Brain microvascular endothelial cell (primary cell): ENCODE measurements around the gene IGFBP1.

Source experiments
- DNase-seq: peaks from one replicate; pipeline ENCODE4 v3.0.0-alpha.2; 2020
- H3K27ac ChIP-seq: fragments of 250-450 bp; sonication (Bioruptor Pico); 2 replicates; pipeline ENCODE4 v1.5.1; 2020; ENCODE audit warnings: mild to moderate bottlenecking, moderate library complexity
- H3K27me3 ChIP-seq: fragments of 250-450 bp; sonication (Bioruptor Pico); replicated peaks from 2 replicates; pipeline ENCODE4 v1.5.1; 2020; ENCODE audit warnings: mild to moderate bottlenecking
- H3K36me3 ChIP-seq: fragments of 250-450 bp; sonication (Bioruptor Pico); replicated peaks from 2 replicates; pipeline ENCODE4 v1.5.1; 2020; ENCODE audit warnings: mild to moderate bottlenecking
- H3K4me3 ChIP-seq: 2 replicates; pipeline ENCODE4 v1.5.1; 2011; ENCODE audit warnings: low read depth, mild to moderate bottlenecking, control low read depth, low read length, moderate library complexity
- in situ Hi-C: cut with HindIII; loops from 2 replicates; pipeline ENCODE4 v1.10.0; 2017; ENCODE audit warnings: low sequenced_read_pairs, low pct_ligation_motif_present
- TF ChIP-seq, protein P1 (sequence below): IDR thresholded peaks from 2 replicates; pipeline ENCODE4 v1.5.1; 2011; ENCODE audit warnings: low read depth, mild to moderate bottlenecking, moderate library complexity, low read length, control low read depth, inconsistent platforms; ENCODE audit errors: missing control alignments

IGFBP1 gene

DNA sequence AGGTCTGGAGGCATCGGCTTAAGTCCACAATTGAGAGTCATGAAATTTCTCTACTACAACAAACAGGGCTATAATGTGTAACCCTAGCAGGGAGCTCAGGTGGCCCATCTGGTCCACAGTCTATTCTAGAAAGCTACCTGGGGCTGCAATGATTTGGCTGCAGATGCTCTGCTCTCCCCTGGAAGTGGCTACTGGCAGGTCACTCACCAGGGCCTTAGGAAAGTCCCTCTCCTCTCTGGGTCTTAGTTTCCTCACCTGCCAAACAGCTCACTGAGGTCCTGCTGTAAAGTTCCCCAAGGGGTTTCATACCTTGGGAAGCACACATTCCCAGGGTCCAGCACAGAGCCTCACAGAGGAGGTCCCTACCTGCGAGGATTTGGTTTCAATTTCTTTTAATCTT is 30.3 kb downstream of the IGFBP1 start:
- in situ Hi-C loops: loop anchor here (25.0 kb wide), 1 partner anchor 444 kb away; no protein-coding TSS in a partner anchor
- Histone ChIP-seq H3K27ac (no peak overlapping the region), H3K4me3 (no peak overlapping the region), H3K27me3 (no peaks in the 10 kb centered on the region), H3K36me3 (peaks cover 29% of the 10 kb centered on the region)
- DNase-seq: no peak
- TF ChIP-seq, protein P1, sequence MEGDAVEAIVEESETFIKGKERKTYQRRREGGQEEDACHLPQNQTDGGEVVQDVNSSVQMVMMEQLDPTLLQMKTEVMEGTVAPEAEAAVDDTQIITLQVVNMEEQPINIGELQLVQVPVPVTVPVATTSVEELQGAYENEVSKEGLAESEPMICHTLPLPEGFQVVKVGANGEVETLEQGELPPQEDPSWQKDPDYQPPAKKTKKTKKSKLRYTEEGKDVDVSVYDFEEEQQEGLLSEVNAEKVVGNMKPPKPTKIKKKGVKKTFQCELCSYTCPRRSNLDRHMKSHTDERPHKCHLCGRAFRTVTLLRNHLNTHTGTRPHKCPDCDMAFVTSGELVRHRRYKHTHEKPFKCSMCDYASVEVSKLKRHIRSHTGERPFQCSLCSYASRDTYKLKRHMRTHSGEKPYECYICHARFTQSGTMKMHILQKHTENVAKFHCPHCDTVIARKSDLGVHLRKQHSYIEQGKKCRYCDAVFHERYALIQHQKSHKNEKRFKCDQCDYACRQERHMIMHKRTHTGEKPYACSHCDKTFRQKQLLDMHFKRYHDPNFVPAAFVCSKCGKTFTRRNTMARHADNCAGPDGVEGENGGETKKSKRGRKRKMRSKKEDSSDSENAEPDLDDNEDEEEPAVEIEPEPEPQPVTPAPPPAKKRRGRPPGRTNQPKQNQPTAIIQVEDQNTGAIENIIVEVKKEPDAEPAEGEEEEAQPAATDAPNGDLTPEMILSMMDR: no peak

DNA sequence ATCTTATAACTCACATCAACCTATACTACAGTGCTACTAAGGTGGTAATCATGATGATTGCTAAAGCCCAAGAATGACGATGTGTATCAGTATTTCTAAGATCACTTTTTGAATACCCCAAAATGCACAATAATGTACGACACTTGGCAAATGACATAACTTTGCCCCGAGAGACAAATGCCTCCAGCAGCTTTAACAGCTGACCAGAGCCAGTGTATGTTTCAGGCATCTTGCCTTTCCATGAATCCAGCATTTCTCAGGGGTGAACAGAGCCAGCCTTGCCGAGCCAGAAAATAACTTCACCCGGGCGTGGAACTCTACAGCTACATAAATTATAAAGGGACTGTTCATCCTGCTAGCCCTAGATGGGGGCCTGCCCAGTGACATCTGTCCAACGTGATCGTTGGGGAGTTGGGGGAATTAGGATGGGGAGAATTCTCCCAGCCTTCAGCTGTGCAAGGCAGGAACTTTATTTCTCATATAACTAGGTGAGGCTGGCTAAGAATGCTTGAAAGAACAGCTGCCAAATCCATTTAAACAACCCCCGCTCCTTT is 31.0 kb downstream of the IGFBP1 start:
- Histone ChIP-seq H3K36me3 (peaks cover 29% of the 10 kb centered on the region), H3K27me3 (no peaks in the 10 kb centered on the region), H3K4me3 (no peak overlapping the region), H3K27ac (no peak overlapping the region)
- TF ChIP-seq, protein P1: no peak
- no peak for DNase-seq
- in situ Hi-C loops: loop anchor here (25.0 kb wide), 1 partner anchor 443 kb away; no protein-coding TSS in a partner anchor

DNA sequence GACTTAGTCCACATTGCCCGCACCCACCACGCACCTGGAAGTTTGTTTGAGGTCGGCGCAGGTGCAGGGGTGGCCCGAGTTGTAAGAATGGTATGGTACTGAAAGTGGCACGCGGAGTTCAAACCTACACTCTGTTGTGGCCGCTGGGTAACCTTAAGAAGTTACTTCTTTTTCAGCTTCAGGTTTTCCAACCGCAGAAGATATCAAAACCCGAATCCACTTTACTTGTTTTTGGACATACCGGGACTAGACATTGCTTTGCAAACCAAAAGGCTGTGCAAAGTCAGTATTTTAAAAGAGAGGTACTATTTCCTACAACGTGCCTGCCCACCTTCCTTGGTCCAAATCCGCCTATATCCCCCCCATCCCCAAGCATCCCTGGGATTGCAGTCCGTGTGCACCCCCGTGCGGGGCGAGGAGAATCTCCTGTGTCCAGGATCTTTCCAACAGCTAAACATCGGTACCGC is 31.7 kb downstream of the IGFBP1 start:
- H3K4me3 ChIP-seq: peak overlapping the region; percentile 45
- peak overlapping the region; percentile 1 for H3K27ac ChIP-seq
- no peaks in the 10 kb centered on the region for H3K27me3 ChIP-seq
- in situ Hi-C loops: loop anchor here (25.0 kb wide), 1 partner anchor 442 kb away; no protein-coding TSS in a partner anchor
- DNase-seq: no peak
- H3K36me3 ChIP-seq: peaks cover 21% of the 10 kb centered on the region
- TF ChIP-seq, protein P1: no peak

DNA sequence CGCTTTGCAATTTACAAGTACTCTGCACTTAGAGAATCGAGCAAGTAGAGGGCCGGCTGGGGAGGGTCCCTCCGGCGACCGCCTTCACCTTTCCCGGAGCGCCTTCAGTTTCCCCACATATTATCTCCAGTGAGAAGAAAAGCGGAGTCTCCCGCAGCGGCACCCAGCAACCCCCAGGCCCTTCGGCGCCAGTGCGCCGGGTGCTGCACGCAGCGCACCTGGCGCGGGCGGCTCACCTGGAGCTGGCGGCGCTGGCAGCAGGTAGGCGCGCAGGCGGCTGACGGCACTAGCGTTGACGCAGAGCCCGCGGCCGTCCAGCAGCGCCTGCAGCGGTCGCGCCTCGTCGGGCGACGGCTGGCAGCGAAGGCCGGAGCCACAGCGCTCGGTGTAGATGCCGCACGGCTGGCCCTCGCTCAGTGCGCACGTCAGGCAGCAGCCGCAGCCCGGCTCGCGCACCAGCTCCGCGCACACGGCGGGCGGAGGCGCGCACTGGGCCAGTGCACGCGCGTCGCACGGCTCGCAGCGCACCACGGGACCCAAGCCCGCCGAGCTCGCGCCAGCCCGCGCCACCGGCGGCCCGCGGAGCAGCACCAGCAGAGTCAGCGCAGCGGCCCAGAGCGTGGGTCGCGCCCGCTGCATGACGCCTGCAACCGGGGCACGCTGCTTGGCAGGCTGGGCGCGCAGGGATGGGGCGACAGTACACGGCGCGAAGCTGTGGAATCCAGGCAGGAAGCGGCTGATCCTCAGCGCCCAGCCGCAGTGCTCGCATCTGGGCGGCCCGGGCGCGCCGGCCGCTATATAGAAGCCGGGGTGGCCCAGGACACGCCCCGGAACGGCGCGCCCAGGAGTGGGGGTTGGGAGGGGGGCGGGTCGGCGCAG is 32.5 kb downstream of the IGFBP1 start, which contains the start of gene IGFBP3:
Gene IGFBP3 (minus strand): TSS at position 771 of the 879 bp plus-strand sequence. CDS start 132 bp downstream, at position 639.
- peak within 1 kb of the TSS; percentile 1 for H3K27ac ChIP-seq
- no peak for DNase-seq

DNA sequence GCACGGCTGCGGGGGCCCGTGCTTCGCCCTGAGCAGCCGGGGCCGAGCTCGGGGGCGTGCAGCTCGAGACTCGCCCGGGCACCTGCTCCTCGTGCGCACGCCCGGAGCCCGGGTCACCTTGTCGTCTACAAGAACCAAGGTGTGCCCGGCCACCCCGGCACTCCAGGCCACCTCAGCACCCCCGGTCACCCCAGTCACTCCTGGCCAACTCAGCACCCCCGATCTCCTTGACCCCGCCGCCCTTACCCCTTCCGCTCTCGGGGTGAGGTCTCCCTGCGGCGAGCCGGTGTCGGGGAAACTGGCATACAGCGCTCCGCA is 33.1 kb downstream of the IGFBP1 start:
- in situ Hi-C loops: loop anchor here (25.0 kb wide), 1 partner anchor 441 kb away; no protein-coding TSS in a partner anchor
- peaks cover 8% of the 10 kb centered on the region for H3K36me3 ChIP-seq
- H3K4me3 ChIP-seq: peak overlapping the region; percentile 56

More for the DNA sequence above, 32.5 kb downstream of the IGFBP1 start, which contains the start of gene IGFBP3:
- Histone ChIP-seq H3K4me3 (peak within 1 kb of the TSS; percentile 56), H3K27me3 (no peaks in the 10 kb centered on the region), H3K36me3 (peaks cover 14% of the 10 kb centered on the region)
- TF ChIP-seq, protein P1: no peak
- in situ Hi-C loops: loop anchor here (25.0 kb wide), 1 partner anchor 442 kb away; no protein-coding TSS in a partner anchor

More for the DNA sequence above, 33.1 kb downstream of the IGFBP1 start:
- Histone ChIP-seq H3K27me3 (no peaks in the 10 kb centered on the region), H3K27ac (peak overlapping the region; percentile 1)
- TF ChIP-seq, protein P1: no peak
- no peak for DNase-seq
